ENCODE results near the gene CLN6.

Gene CLN6

DNA sequence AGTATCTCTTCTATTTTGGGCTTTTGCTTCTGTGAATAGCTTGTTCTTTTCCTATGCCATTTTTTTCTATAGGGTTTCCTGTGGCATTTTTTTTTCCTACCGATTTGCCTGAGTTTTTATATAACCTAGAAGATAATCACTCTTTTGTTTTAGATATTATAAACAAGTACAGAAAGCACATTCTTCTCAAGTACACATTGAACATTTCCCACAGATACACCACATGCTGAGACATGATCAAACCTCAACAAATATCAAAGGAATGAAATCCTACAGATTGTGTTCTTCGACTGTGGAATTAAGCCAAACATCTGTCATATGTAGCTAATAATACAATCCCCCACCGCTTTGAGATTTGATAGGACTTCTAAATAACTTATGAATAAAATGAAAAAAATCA, 38.9 kb upstream of the CLN6 start:
- H3K4me1 ChIP-seq, result peaks cover 0 to 26% (median 19%) of the 10 kb centered on the region in 4 donors
- H3K4me3 ChIP-seq, result no peak overlapping the region
- intact Hi-C loops (cut with DNase I; ENCODE audit: low total_unique reads), result no loop called here
- no peaks in the 10 kb centered on the region for H3K36me3 ChIP-seq
- H3K27ac ChIP-seq, result no peak overlapping the region
- H3K9me3 ChIP-seq, result no peaks in the 10 kb centered on the region
- no peak for DNase-seq
- no peaks in the 10 kb centered on the region for H3K27me3 ChIP-seq
- TF ChIP-seq, protein P1, sequence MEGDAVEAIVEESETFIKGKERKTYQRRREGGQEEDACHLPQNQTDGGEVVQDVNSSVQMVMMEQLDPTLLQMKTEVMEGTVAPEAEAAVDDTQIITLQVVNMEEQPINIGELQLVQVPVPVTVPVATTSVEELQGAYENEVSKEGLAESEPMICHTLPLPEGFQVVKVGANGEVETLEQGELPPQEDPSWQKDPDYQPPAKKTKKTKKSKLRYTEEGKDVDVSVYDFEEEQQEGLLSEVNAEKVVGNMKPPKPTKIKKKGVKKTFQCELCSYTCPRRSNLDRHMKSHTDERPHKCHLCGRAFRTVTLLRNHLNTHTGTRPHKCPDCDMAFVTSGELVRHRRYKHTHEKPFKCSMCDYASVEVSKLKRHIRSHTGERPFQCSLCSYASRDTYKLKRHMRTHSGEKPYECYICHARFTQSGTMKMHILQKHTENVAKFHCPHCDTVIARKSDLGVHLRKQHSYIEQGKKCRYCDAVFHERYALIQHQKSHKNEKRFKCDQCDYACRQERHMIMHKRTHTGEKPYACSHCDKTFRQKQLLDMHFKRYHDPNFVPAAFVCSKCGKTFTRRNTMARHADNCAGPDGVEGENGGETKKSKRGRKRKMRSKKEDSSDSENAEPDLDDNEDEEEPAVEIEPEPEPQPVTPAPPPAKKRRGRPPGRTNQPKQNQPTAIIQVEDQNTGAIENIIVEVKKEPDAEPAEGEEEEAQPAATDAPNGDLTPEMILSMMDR (IDR thresholded peaks at IDR 0.05), result no peak

DNA sequence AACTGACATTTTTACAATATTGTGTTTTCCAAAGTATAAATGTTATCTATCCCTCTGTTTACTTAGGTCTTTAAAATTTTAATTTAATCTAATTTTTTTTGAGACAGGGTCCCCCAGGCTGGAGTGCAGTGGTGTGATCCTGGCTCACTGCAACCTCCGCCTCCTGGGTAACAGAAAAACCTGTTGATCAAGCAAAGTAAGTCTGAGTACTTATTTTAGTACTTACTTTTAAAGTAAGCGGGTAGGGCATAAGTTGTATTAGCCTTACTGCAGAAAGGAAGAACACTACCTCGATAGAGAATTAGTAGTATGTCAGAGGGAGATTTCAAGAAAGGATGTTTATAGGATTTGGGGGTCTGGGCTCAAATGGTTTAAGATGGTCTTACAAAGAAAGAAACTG, 36.1 kb upstream of the CLN6 start:
- Histone ChIP-seq H3K4me1 (no peaks in the 10 kb centered on the region), H3K4me3 (no peak overlapping the region), H3K9me3 (no peaks in the 10 kb centered on the region), H3K27ac (no peak overlapping the region), H3K27me3 (no peaks in the 10 kb centered on the region), H3K36me3 (no peaks in the 10 kb centered on the region)
- TF ChIP-seq, protein P1 (IDR thresholded peaks at IDR 0.05), result no peak
- intact Hi-C loops (cut with DNase I; ENCODE audit: low total_unique reads), result no loop called here
- no peak for DNase-seq

DNA sequence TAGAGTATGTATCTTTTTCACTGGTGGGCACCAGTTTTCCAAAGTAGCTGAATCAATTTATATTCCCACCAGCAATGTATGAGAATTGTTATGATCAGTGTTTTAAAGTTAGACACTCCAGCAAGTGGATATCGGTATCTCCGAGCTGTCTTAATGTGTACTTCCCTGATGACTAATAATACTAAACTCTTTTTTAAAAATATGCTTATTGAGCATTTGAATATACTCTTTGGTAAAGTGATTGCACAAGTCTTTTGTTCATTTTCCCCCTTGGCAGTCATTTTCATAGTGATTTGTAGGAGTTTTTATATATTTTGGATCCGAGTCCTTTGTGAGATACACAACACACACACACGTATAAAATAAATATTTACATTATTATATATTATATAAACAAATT, 35.6 kb upstream of the CLN6 start:
- TF ChIP-seq, protein P1 (IDR thresholded peaks at IDR 0.05), result no peak
- H3K9me3 ChIP-seq, result no peaks in the 10 kb centered on the region
- no peaks in the 10 kb centered on the region for H3K4me1 ChIP-seq
- no peaks in the 10 kb centered on the region for H3K27me3 ChIP-seq
- no peak overlapping the region for H3K4me3 ChIP-seq
- intact Hi-C loops (cut with DNase I; ENCODE audit: low total_unique reads), result no loop called here
- no peak overlapping the region for H3K27ac ChIP-seq
- no peak for DNase-seq
- no peaks in the 10 kb centered on the region for H3K36me3 ChIP-seq

DNA sequence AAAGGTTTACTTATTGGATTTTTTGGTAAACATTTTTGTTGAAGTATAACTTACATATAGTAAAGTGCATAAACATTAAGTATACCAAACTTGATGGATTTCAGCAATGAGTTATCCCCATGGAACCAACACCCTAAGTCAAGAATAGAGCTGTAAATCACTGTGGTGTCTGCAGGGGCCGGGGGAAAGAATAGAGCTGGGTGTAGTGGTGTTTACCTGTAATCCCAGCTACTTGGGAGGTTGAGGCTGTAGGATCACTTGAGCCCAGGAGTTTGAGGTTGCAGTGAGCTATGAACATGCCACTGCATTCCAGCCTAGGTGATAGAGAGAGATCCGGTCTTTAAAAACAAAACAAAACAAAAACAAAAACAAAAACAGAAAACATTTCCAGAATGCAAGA, 34.8 kb upstream of the CLN6 start:
- Histone ChIP-seq H3K36me3 (no peaks in the 10 kb centered on the region), H3K4me3 (no peak overlapping the region), H3K27ac (no peak overlapping the region), H3K27me3 (no peaks in the 10 kb centered on the region), H3K9me3 (no peaks in the 10 kb centered on the region), H3K4me1 (no peaks in the 10 kb centered on the region)
- no peak for DNase-seq
- TF ChIP-seq, protein P1 (IDR thresholded peaks at IDR 0.05), result no peak
- intact Hi-C loops (cut with DNase I; ENCODE audit: low total_unique reads), result no loop called here

DNA sequence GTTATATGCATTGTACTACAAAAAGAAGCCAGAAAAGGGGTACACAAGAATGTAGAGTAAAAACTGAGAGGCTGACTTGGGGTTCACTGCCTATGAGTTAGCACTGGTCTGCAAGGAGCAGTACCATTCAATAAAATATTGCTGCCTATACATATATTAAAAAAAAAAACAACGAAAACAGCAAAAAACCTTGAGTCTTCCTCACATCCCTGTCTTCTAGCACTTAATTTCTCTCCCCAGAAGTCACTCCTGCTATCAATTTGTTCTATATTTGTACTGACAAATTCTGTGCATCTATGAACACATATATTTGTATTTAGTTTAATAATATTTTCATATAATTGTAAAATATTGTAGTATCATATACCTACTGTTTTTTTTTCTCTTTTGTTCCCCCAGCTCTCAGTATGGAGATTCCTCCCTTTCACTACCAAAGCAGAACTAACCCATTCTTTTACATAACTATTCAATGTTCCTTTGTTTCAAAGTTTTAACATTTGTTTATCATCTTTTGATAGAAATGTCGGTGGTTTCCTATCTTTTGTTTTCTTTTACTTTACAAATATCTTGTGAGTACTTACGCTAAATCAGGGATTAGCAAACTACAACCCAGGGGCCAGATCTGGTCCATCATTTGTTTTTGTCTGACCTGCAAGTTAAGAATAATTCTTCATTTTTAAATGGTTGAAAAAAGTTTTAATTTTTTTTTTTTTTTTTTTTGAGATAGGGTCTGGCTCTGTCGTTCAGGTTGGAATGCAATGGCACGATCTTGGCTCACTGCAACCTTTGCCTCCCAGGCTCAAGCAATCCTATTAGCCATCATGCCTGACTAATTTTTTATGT, 33.2 kb upstream of the CLN6 start:
- Histone ChIP-seq H3K27ac (no peak overlapping the region), H3K4me1 (no peaks in the 10 kb centered on the region), H3K27me3 (no peaks in the 10 kb centered on the region), H3K4me3 (no peak overlapping the region), H3K9me3 (no peaks in the 10 kb centered on the region), H3K36me3 (no peaks in the 10 kb centered on the region)
- intact Hi-C loops (cut with DNase I; ENCODE audit: low total_unique reads), result no loop called here
- DNase-seq, result no peak
- TF ChIP-seq, protein P1 (IDR thresholded peaks at IDR 0.05), result no peak

Data from tibial artery (tissue), 4 donors.